GM19468 (cell line): ENCODE data around the gene C16orf78.

Experiments
- ATAC-seq: cut with Tn5 transposase; IDR thresholded peaks from one replicate; pipeline ENCODE4 v1.9.1; 2021; ENCODE audit warnings: mild to moderate bottlenecking, moderate library complexity, moderate number of reproducible peaks; ENCODE audit not compliant: unreplicated experiment; ENCODE audit errors: extremely low read depth

Gene C16orf78, protein sequence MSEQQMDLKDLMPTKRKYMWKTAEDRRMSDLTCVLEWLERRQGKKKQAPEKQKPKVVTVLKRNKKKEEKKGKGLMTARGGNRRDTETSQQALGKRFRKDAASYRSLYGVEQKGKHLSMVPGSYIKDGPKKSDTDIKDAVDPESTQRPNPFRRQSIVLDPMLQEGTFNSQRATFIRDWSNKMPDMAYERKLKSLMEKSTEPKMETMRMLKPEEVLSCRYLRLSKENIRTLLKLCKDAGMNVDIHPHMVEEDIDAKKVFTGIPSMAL

DNA sequence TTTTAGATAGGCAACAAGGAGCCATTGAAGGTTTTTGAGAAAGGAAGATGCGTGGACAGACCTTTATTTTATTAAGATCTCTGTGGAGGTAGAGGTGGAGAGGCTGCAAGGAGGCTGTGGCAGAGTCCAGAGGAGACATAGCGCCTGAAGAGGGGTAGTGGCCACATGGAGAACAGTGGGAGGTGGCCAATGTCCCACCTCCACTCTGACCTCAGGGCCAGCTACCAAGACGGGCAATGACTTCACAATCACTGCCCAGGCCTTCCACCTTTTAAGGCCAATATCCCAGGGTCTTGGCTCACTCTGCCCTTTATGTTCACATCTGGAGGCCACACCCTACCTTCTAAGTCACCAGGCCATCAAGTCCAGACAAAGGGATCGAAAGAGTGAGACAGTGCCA, at the start of gene C16orf78:
C16orf78 (plus strand) TSS at position 301 of the 400 bp plus-strand sequence. CDS start 136 bp downstream, outside the sequence.
- no peak for ATAC-seq

DNA sequence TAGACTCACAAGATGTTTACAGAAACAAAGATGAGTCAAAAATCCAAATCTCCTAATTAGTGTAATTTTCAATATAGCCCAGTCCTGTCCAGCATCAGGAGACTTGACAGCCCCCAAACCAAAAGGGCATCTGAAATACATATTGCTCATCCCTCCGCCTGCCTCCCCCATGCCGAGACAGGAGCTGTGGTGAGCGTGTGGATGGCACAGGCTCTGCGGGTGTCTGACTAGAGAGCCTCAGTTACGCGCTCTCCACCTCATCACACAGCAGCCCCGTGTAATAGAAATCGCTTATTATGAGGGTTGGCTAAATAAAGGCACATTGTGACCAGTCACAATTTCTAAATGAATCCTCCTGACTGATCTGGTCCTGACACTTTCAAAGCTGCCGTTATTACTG, 48.9 kb upstream of the C16orf78 start:
- no peak for ATAC-seq

DNA sequence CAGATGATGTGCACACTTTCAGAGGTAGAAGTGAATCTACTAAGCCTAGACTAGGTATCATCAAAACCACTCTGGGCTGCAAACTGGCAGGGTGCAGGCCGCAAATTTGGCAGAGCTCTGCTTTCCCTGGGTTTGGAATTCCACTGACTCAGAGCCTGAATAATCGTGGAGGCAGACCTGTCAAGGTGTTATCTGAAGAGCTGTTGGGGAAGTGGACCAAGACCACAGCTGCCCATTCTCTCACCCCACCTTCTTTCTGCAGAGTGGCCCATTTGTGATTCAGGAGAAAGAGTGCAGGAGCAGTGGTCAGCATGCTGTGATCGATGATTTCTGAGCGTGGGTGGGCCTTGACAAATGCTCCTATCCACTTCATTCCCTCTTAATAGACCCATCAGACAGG, 46.1 kb upstream of the C16orf78 start:
- no peak for ATAC-seq

DNA sequence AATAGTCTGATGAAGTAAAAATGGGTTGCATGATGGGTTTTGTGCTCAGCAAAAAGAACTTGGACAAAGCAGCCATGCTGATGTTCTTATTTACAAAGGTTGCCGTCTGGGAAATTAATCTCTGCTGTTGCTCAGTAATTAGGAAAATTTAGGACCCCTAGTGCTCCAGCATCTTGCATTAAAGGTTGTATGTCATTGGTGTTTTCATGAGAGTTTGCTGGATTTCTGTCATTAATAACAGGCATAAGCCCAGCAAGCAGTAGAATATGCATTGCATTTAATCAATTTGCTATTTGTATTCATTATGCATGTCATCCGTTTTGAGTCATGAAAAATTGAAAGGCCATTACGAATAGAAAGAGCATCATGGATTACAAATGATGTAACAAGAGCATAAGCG, 45.3 kb upstream of the C16orf78 start:
- ATAC-seq: no peak

DNA sequence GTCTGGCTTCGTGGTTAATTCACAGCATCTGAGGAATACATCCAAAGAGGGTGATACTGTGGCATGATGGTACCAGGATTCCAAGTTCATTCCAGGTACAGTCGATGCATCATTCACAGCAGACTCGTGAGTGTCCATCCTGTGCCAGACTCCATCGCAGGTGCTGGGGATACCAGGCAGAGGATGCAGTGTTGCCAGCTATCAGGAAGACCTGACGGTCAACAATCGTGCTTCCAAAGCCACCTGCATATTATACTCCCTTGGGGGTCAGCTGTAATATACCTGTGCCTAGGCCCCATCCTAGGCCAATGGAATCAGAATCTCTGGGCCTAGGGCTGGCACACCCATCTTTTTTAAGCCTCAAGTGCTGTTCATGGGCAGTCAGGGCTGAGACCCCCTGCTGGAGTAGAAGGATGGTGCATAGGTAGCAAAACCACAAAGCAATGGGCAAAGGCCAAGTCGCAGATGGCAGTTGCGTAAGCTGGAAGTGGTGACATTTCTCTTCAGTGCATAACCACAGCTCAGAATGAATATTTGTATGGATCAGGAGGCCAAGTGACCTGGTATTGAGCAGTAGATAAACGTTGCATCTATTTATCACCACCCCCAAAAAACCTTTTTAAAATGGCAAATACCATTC, 42.9 kb upstream of the C16orf78 start:
- no peak for ATAC-seq

DNA sequence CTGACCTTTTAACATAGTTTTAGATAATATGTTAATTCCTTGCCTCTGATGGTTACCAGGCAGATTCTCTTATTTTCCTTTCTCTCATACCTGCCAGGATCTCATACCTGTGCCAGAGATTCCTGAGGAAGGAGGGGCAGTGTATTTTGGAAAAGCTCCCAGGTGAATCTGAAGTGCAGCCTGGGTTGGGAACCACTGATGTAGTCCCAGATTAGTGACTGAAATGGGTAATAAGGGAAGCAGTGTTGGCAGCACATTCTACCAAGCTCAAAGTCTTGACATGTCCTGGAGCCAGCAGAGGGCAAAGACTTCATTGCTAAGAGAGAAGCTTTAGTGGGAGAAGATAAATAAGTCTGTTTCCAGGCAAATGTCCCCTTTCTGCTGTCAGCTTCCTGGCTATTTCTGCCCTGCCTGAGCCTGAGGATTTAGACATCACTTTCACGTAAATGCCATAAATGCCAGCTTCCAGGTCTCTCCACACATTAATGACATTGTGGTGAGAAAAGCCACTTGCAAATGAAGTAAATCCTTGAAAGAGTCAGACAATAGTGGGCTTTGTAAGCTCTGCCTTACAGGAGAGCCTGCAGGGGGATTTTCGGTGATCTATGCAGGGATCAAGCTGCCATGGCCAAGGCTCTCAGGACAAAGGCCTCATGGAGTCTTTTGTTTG, 40.9 kb upstream of the C16orf78 start:
- ATAC-seq: no peak

DNA sequence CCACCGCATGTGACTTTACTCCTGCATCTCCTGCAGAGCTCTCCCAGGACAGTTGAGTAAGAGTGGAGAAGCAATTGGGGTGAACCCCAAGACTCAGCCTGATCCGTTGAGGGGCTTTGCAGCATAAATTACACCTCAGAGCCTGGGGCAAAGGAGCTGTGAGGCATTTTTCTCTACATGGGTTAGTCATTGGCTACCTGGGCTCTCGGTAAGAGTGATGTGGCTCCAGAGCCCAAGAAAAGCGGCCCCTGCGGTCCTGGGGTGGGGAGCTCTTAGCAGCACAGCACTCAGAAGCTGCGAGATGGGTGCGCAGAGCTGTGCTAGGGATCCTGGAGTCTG, 40.4 kb upstream of the C16orf78 start:
- no peak for ATAC-seq

DNA sequence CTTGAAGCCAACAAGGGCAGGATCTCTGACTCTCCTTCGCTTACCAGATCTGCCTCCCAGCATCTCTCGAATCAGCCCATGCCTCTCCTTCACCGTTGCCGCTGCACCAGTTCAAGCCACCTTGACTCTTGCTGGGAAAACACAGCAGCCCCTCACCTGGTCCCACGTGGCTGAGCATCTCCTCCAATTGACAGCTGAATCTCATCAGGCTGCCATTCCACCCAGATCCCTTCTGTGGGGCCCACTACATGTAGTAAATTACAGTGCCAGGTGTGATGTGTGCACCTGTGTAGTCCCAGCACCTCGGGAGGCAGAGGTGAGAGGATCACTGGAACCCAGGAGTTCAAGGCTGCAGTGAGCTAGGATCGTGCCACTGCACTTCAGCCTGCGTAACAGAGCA, 37.8 kb upstream of the C16orf78 start:
- ATAC-seq: no peak

DNA sequence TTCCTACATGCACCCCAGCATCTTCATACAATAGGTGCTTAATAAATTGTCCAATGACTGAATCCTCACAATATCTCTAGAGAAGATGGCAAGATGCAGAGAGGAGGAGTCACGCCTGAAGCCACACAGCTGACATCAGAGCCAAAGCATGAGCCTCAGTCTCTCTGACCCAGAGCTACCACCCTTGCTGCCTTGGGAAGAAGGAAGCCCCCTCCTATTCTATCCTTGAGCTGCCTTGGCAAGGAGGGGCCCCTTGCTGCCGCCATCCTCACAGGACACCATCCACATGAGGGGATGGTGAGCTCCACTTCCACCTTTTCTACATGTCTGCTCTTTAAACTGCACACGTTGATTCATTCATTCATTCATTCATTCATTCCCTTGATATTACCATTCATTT, 37.0 kb upstream of the C16orf78 start:
- no peak for ATAC-seq

DNA sequence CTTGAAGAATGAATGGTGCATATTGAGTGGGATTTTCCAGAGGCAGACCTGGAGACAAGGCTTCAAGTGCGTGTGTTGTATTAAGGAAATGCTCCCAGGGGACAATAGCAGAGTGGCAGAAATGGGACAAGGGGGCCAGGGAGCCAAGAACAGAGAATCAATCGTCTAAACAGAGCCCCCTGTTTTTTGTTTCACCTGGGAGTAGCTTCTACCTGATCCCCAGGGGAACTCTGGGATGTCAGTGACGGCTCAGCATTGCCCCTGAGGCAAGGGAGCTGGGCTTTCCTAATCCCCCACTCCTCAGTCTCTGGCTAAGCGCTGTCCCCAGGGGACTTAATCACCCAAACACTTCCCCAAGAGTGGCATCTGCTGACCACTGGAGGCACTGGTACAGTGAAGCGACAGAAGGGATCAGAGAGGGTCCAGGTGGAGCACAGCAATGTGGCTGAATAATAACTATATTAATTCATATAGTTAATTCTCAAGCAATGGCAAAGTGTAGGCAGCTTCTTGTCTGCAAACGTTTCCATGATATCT, 35.7 kb upstream of the C16orf78 start:
- no peak for ATAC-seq

DNA sequence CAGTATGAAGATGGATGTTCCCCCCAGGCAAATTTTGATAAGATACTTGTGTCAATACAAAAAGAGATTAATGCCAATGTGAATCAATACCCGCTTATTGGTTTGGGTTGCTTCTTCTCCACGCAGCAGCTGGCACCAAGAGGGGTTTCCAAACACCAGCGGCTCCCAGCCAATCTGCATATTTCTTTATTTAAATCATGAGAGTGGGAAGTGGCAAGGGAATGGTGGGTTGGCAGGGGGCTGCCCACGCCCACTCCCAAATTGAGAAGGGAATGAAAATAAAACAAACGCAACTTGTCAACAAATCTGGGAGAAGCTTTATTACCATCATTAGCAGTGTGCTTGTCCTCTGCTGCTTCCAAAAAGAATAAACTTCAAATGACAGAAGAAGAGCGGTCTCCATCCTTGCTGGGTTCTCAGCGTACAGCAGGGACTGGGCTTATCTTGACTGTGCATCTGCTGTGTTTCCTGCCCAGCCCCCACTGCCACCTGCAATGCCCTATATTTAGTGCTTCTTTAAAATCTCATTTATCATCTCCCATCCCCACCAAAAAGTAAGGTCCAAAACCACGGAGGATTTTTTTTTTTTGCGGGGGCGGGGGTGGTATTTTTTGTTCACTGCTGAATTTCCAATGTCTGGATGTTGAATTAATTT, 34.9 kb upstream of the C16orf78 start:
- ATAC-seq: no peak

DNA sequence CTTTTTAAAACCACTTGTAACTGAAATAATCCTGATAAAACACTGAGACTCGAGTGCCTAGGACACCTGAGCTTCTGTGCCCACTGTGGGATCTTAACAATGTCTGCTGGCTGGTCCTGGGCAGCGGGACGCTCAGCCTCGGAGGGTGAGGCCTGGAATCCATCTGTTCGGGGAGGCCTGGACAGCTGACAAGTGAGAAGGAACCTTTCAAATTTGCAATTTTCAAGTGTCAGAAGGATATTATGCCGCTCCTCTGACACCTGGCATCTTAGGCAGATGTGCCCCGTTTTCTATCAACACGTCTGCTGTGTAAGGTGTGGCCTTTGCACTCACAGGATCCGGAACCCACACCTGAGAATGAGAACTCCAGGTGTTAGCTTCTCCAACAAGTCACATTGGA, 33.1 kb upstream of the C16orf78 start:
- no peak for ATAC-seq

DNA sequence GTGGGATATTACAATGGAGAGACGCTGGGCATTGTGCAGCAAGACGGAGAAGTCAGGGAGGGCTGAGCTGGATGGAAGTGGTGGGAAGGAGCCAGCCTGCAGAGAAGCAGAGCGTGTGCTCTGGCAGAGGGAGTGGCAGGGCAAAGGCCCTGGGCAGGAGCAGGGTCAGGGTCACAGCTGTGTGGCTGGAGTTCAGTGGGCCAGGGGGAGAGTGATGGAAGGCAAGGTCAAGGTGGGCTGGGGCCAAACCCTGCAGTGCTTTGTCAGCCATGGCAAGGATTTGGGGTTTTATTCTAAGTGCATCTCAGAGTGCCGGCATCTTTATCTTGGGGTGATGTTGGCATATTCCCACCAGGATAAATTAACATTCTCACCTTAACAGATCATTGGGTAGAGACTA, 31.9 kb upstream of the C16orf78 start:
- ATAC-seq: no peak

DNA sequence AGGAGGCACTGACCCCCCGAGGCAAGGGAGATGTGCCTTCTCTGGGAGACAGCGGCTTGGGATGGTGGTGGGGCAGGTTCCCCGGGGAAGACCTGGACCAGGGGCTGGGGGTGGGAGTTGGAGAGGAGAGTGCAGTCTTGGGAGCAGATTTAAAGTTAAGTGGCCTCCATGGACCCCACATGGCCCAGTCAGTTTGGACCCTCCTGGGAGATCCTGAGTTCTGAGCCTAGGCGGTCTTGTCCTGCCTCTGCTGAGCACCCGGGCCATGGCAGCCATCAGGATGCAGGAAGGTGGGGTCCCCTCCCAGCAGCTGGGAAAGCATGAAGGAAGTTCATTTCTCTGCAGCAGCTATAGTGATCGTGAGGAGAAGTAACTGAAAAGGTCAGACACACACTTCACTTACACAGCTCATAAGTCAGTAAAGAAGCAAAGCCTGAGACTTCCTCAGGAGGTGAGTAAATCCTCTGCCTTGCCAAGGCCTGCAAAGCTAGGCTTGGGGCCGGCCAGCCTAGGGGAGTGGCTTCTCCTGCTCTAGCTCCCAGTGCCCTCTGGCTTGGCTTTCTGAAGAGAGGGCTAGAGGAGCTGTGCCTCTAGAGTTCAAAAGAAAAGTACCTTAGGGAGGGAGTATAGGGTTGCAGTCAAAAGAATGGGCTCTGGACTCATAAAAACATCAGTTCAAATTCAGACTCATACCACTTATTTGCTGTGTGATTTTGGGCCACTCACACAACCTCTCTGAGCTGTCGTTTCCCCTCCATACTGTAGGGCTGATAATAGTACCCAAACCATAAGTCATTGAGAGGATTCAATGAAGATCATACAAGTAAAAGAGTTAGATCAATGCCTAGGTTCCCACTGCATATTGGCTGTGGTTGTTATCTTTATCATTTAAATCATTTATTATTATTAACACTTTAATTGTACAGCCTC, 31.0 kb upstream of the C16orf78 start:
- no peak for ATAC-seq

DNA sequence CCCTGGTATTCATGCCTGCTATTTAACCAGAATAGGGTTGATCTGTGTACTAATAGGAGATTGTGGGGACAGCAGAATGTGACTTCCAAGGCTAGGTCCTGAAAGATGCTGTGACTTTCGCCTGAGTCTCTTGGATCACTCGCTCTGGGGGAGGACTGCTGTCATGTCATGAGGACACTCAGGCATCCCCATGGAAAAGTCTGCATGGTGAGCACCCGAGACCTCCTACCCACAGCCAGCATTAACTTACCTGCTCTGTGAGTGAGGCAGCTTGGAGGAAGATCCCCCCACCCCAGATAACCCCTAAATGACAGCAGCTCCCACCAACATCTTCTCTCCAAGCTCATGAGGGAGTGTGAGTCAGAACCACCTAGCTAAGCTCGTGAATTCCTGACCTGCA, 30.3 kb upstream of the C16orf78 start:
- ATAC-seq: no peak

DNA sequence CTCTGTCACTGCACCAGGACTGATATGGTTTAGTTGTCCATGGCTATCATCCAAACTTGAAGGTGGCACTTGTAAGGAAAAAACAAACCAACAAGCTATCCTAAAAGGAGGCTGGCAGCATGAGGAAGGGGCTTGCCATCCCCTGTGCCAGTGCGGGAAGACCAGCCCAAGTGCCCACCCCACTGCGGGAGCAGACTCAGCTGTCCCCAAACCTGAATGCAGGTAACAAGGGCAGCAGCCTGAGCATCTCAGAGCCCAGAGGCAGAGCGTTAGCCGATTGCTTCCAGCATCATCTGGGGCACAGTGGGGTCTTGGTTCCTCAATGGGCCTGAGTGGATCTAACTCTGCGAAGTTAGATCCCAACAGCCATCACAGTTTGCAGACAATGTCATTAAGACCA, 29.2 kb upstream of the C16orf78 start:
- ATAC-seq: no peak

DNA sequence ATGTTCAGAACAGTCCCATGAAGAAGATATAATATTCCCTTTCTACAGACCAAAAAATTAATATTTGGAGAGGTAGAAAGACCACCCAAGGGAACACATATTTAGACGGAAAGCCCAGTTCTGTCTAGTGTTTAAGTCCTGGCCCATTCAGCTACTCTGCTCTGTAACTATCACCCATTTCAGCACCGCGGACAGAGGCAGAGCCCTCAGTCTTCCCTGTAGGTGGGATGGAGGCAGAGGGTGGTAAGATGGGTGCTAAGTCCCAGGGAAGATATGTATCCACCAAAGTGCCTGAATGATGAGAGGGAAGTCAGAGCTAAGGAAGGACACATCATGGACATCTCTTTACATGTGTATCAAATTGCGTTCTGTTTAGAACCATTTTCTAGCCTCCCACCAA, 27.8 kb upstream of the C16orf78 start:
- ATAC-seq: no peak

DNA sequence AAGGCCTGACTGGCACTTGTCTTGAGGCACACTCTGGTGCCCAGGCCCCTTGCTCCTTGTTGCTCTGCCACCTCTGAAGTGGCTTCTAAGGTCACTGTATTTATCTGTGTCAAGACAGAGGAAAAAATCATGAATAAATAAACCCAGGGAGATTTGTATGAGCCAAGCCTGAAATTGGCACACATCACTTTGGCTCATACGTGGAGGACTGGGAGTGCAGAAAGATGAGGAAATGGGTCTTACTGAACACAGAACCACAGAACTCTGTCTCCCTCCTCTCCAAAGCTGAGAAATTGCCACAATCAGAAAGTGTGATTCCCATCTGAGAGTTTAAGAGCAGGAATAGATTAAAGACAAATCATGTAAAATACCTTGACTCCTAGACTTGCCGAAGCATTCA, 27.1 kb upstream of the C16orf78 start:
- no peak for ATAC-seq

DNA sequence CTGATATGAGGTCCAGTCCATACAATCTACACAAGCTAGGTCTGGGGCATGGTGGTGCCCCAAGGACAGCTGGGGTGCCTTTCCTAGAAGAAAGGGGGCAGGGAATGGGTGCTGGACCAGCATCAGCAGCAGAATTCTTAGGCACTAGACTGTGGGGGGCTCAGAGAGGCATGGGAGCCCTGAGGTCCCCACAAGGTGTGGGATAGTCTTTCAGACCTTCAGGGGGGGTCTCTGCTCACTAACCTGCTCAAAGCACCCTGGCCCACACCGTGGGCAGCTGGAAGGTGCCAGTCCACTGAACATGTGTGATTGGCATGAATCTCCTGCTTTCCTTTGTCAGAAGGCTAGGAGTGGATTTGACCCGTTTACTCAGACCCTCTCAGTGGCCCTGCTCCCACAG, 26.1 kb upstream of the C16orf78 start:
- no peak for ATAC-seq
